Neuronal stem cell (in vitro differentiated cells): Measurements from ENCODE around the gene ATF1.
A peak's percentile ranks its signal among the peaks of the same experiment; 100 is the strongest.

Experiments
- DNase-seq: peaks from one replicate; pipeline ENCODE4 v3.0.0-alpha.2; 2013; ENCODE audit warnings: low spot score
- H2AFZ ChIP-seq: one replicate; pipeline ENCODE4 v1.6.1; 2013; ENCODE audit warnings: mild to moderate bottlenecking, low read length, inconsistent platforms
- H2AK5ac ChIP-seq: 2 replicates; pipeline ENCODE4 v1.6.1; 2013; ENCODE audit warnings: low read depth, mild to moderate bottlenecking, inconsistent platforms, low read length, moderate library complexity, mixed read lengths
- H2BK120ac ChIP-seq: 2 replicates; pipeline ENCODE4 v1.6.1; 2013; ENCODE audit warnings: low read depth, mild to moderate bottlenecking, inconsistent platforms, low read length, moderate library complexity, mixed read lengths
- H2BK12ac ChIP-seq: one replicate; pipeline ENCODE4 v1.6.1; 2013; ENCODE audit warnings: low read length, inconsistent platforms
- H2BK15ac ChIP-seq: 2 replicates; pipeline ENCODE4 v1.6.1; 2013; ENCODE audit warnings: mild to moderate bottlenecking, low read length, inconsistent platforms, mixed read lengths
- H2BK5ac ChIP-seq: one replicate; pipeline ENCODE4 v1.6.1; 2013; ENCODE audit warnings: inconsistent platforms, mild to moderate bottlenecking, low read length, moderate library complexity
- H3K14ac ChIP-seq: one replicate; pipeline ENCODE4 v1.6.1; 2013; ENCODE audit warnings: low read length, inconsistent platforms
- H3K18ac ChIP-seq: 2 replicates; pipeline ENCODE4 v1.6.1; 2013; ENCODE audit warnings: low read length, inconsistent platforms
- H3K23ac ChIP-seq: 2 replicates; pipeline ENCODE4 v1.6.1; 2013; ENCODE audit warnings: low read depth, mild to moderate bottlenecking, mixed read lengths, low read length, inconsistent platforms; ENCODE audit not compliant: poor library complexity
- H3K27ac ChIP-seq: replicated peaks from 3 replicates; pipeline ENCODE4 v1.5.1; 2013; ENCODE audit warnings: low read length, inconsistent platforms
- H3K27me3 ChIP-seq, 3 experiments: 2 replicates each; pipeline ENCODE4 v1.6.1; 2013; ENCODE audit warnings: low read length in 3 of 3, mild to moderate bottlenecking in 2 of 3, inconsistent platforms in 1 of 3, low read depth in 1 of 3, mixed read lengths in 1 of 3, moderate library complexity in 1 of 3; ENCODE audit not compliant: control insufficient read depth in 3 of 3, insufficient read depth in 3 of 3
- H3K36me3 ChIP-seq, 2 donors: replicated peaks in 1 of 2; 2 replicates each; pipeline ENCODE4 v1.6.1; 2013; ENCODE audit warnings: low read length in 2 of 2; ENCODE audit not compliant: control insufficient read depth in 2 of 2, insufficient read depth in 2 of 2
- H3K4ac ChIP-seq: 2 replicates; pipeline ENCODE4 v1.6.1; 2013; ENCODE audit warnings: inconsistent platforms, mild to moderate bottlenecking, low read length, moderate library complexity
- H3K4me1 ChIP-seq, 2 donors: 1 replicate in 1 of 2; 2 replicates in 1 of 2; pipeline ENCODE4 v1.6.1; 2013; ENCODE audit warnings: low read length in 2 of 2, low read depth in 1 of 2; ENCODE audit not compliant: control insufficient read depth in 2 of 2, insufficient read depth in 1 of 2
- H3K4me2 ChIP-seq: one replicate; pipeline ENCODE4 v1.6.1; 2013; ENCODE audit warnings: mild to moderate bottlenecking, low read length, inconsistent platforms; ENCODE audit not compliant: insufficient read depth, poor library complexity, severe bottlenecking
- H3K4me3 ChIP-seq, 2 donors: 2 replicates each; pipeline ENCODE4 v1.5.1; 2013; ENCODE audit warnings: low read length in 2 of 2, mild to moderate bottlenecking in 2 of 2, inconsistent platforms in 1 of 2, moderate library complexity in 1 of 2
- H3K79me1 ChIP-seq: one replicate; pipeline ENCODE4 v1.6.1; 2013; ENCODE audit warnings: low read depth, mild to moderate bottlenecking, inconsistent platforms, low read length, moderate library complexity
- H3K9ac ChIP-seq: one replicate; pipeline ENCODE4 v1.6.1; 2013; ENCODE audit warnings: mild to moderate bottlenecking, low read depth, low read length, inconsistent platforms; ENCODE audit not compliant: poor library complexity
- H3K9me3 ChIP-seq, 2 donors: replicated peaks in 1 of 2; 2 replicates each; pipeline versions ENCODE3 to v1.6.1; 2013; ENCODE audit warnings: low read length in 2 of 2, mild to moderate bottlenecking in 2 of 2, inconsistent platforms in 1 of 2, low read depth in 1 of 2, mixed read lengths in 1 of 2, moderate library complexity in 1 of 2; ENCODE audit not compliant: control insufficient read depth in 2 of 2, insufficient read depth in 1 of 2
- H4K8ac ChIP-seq: one replicate; pipeline ENCODE4 v1.6.1; 2013; ENCODE audit warnings: low read depth, mild to moderate bottlenecking, inconsistent platforms, low read length, moderate library complexity
- H4K91ac ChIP-seq: one replicate; pipeline ENCODE4 v1.6.1; 2013; ENCODE audit warnings: low read length, low read depth, mild to moderate bottlenecking, inconsistent platforms; ENCODE audit not compliant: poor library complexity
- WGBS, 2 donors: extraction: QIAGEN DNeasy Blood & Tissue Kit; methylation state at CpG; one replicate each; pipeline ENCODE4 v1.1.7; 2013; ENCODE audit warnings: missing lambda C conversion rate in 2 of 2, mixed read lengths in 1 of 2; ENCODE audit not compliant: insufficient read length in 2 of 2, insufficient replicate concordance in 1 of 2; ENCODE audit errors: extremely low coverage in 2 of 2; 5-methylcytosine and 5-hydroxymethylcytosine counted together

ATF1 gene

GRCh38 chr12:50720501-50720900, 43.4 kb upstream of the ATF1 start:
- Histone ChIP-seq H3K36me3 (peaks cover 27 to 85% of the 10 kb centered on the region in 2 donors), H3K4me2 (no peak overlapping the region), H4K91ac (no peak overlapping the region), H3K14ac (no peak overlapping the region), H4K8ac (no peak overlapping the region), H3K4ac (no peak overlapping the region), H3K27me3 (no peaks in the 10 kb centered on the region), H2BK12ac (no peak overlapping the region), H2BK120ac (no peak overlapping the region), H2BK5ac (no peak overlapping the region), H3K27ac (no peak overlapping the region), H3K4me3 (no peak overlapping the region), H3K18ac (no peak overlapping the region), H2AK5ac (no peak overlapping the region), H2BK15ac (no peak overlapping the region), H3K23ac (no peak overlapping the region), H3K4me1 (no peaks in the 10 kb centered on the region), H2AFZ (no peak overlapping the region), H3K9ac (no peak overlapping the region), H3K9me3 (no peaks in the 10 kb centered on the region), H3K79me1 (no peaks in the 10 kb centered on the region)
- no peak for DNase-seq
- no CpG with 5 or more reads among the region's 5 CpGs for WGBS, 2 donors

- Histone ChIP-seq H3K4me1 (no peaks in the 10 kb centered on the region), H3K4me2 (no peak overlapping the region)
- WGBS, 2 donors: no CpG with 5 or more reads among the region's 1 CpG
These were observed 40.0 kb upstream of the ATF1 start for GRCh38 chr12:50723865-50724264.

DNA sequence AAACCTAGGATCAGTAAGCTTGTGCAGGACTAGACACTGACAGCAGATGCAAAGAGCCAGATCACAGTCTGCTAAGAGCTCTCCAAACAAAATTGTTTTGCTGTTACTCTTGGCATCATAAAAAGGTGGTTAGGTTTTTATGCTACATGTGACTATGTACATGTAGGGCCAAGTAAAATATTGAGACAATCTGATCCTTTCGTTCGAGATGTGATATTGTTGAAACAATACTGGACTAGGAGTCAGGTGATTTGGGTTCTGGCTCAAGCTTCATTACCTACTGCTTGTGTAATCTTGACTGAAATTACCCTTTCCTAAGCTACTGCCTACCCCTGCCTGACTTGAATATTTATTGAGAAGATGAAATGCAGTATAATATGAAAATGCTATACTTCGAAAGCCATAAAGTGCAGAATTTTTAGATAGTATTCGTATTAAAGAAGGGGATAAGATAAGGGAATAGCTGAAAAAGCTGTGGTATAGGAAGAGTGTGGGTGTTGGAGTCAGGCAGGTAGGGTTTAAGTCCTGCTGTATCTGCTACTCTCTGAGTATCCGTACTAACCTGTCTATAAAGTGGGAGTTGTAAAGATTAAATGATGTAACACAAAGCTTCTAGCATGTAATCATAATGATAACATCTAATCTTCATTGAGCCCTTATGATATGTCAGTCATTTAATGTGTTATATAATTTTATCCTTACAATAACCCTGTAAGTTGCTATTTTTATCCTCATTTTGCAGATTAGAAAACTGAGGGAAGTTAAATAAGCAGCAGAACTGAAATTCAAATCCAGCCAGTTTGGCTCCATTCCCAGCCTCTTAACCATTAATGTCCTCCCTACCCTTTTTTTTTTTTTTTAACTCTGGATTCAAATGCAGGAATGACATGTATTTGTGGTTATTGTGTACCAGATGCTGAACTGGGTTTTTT, 38.6 kb upstream of the ATF1 start:
- Histone ChIP-seq H2AFZ (no peak overlapping the region), H3K4me3 (peak overlapping the region in 1 of 2 donors; percentile 5), H2BK120ac (no peak overlapping the region), H2BK12ac (no peak overlapping the region), H2BK5ac (no peak overlapping the region), H3K4me2 (no peak overlapping the region), H3K18ac (no peak overlapping the region), H3K4ac (no peak overlapping the region), H2BK15ac (no peak overlapping the region), H3K9ac (no peak overlapping the region), H3K36me3 (peaks cover 35 to 96% of the 10 kb centered on the region in 2 donors), H2AK5ac (no peak overlapping the region), H3K23ac (no peak overlapping the region), H3K27ac (no peak overlapping the region), H3K9me3 (no peaks in the 10 kb centered on the region), H3K79me1 (no peaks in the 10 kb centered on the region), H4K91ac (no peak overlapping the region), H3K14ac (no peak overlapping the region), H3K4me1 (no peaks in the 10 kb centered on the region), H3K27me3 (no peaks in the 10 kb centered on the region), H4K8ac (no peak overlapping the region)
- WGBS, 2 donors: 100% methylated on average over 1 of the region's 5 CpGs
- no peak for DNase-seq

More at GRCh38 chr12:50723865-50724264, 40.0 kb upstream of the ATF1 start:
- Histone ChIP-seq H2AFZ (no peak overlapping the region), H3K36me3 (peaks cover 30 to 91% of the 10 kb centered on the region in 2 donors), H3K4ac (no peak overlapping the region), H2BK5ac (no peak overlapping the region), H3K27ac (no peak overlapping the region), H3K4me3 (no peak overlapping the region), H4K91ac (no peak overlapping the region), H2BK120ac (no peak overlapping the region), H2BK12ac (no peak overlapping the region), H3K18ac (no peak overlapping the region), H4K8ac (no peak overlapping the region), H3K27me3 (no peaks in the 10 kb centered on the region), H3K79me1 (no peaks in the 10 kb centered on the region), H3K23ac (no peak overlapping the region), H3K9me3 (no peaks in the 10 kb centered on the region), H3K14ac (no peak overlapping the region), H3K9ac (no peak overlapping the region), H2BK15ac (no peak overlapping the region), H2AK5ac (no peak overlapping the region)
- no peak for DNase-seq

GRCh38 chr12:50727466-50727865, 36.4 kb upstream of the ATF1 start:
- no peak for DNase-seq
- no CpG with 5 or more reads among the region's 2 CpGs for WGBS, 2 donors
- no peak overlapping the region for H2BK15ac ChIP-seq

More at GRCh38 chr12:50727466-50727865, 36.4 kb upstream of the ATF1 start:
- Histone ChIP-seq H3K27me3 (no peaks in the 10 kb centered on the region), H2AK5ac (no peak overlapping the region), H2AFZ (no peak overlapping the region), H3K27ac (no peak overlapping the region), H3K4me3 (no peak overlapping the region), H3K14ac (no peak overlapping the region), H4K8ac (no peak overlapping the region), H2BK12ac (no peak overlapping the region), H3K9ac (no peak overlapping the region), H3K4ac (no peak overlapping the region), H2BK120ac (no peak overlapping the region), H2BK5ac (no peak overlapping the region), H3K79me1 (no peaks in the 10 kb centered on the region), H3K9me3 (no peaks in the 10 kb centered on the region), H4K91ac (no peak overlapping the region), H3K18ac (no peak overlapping the region), H3K23ac (no peak overlapping the region), H3K4me2 (no peak overlapping the region), H3K36me3 (peaks cover 29 to 98% of the 10 kb centered on the region in 2 donors), H3K4me1 (no peaks in the 10 kb centered on the region)
